ENCODE results near the gene DNAH1. TPM values are rescaled to one million over a fixed set of nuclear protein-coding genes. Genes with fewer than 3 reads are reported as not detected.

The DNAH1 gene
- total RNA-seq, 1 donor from 2014 or later = 0.80 TPM

DNA sequence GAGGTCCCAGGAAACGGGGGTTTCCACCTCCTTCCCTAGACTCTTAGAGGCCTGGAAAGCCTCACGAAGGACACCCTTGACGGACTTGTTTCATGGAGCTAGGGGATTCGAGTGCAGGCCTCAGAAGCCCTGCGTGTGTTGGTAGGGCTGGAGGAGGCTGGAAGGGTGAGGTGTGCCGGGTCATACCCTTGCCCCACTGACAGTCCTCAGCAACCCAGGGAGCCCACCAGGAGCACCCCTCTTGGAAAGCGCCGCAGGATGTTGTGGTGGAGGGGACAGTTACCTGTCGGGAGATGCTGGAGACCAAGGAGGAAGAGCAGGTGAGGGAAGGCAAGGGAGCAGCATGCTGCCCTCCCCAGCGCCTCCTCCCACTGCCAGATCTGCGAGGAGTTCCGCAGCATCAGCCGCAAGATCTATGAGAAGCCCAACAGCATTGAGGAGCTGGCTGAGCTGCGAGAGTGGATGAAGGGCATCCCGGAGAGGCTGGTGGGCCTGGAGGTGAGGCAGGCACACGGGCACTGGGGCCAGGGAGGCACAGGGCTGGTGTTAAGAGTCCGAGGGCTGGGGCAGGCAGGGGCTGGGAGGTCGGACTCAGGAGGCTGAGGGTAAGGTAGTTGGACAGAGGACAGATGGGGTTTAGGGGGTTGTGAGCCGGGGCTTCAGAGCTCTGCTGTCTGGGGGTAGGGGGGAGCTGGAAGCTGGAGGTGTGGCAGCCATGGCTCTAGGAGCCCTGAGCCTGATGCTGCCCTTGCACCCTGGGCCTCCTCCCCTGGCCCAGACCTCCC lies 33.7 kb downstream of the DNAH1 start:
- Mint-ChIP-seq H3K9me3 (no peaks in the 10 kb centered on the region), H3K4me1 (no peaks in the 10 kb centered on the region), H3K27ac (no peak overlapping the region), H3K27me3 (ENCODE audit: insufficient read depth, low read depth) (no peaks in the 10 kb centered on the region), H3K36me3 (no peaks in the 10 kb centered on the region), H3K4me3 (no peak overlapping the region)
- H2AFZ ChIP-seq (replicated peaks) = no peak overlapping the region
- no peaks in the 10 kb centered on the region for H3K36me3 ChIP-seq
- H3K4me2 ChIP-seq = no peak overlapping the region
- no peaks in the 10 kb centered on the region for H4K20me1 ChIP-seq (ENCODE audit: low read depth)
- H3K4me3 ChIP-seq = no peak overlapping the region
- no peak overlapping the region for H3K9ac ChIP-seq
- TF ChIP-seq EZH2phosphoT487 (IDR thresholded peaks at IDR 0.05) (no peak), EZH2 (IDR thresholded peaks at IDR 0.05) (no peak)
- TF ChIP-seq, protein P1, sequence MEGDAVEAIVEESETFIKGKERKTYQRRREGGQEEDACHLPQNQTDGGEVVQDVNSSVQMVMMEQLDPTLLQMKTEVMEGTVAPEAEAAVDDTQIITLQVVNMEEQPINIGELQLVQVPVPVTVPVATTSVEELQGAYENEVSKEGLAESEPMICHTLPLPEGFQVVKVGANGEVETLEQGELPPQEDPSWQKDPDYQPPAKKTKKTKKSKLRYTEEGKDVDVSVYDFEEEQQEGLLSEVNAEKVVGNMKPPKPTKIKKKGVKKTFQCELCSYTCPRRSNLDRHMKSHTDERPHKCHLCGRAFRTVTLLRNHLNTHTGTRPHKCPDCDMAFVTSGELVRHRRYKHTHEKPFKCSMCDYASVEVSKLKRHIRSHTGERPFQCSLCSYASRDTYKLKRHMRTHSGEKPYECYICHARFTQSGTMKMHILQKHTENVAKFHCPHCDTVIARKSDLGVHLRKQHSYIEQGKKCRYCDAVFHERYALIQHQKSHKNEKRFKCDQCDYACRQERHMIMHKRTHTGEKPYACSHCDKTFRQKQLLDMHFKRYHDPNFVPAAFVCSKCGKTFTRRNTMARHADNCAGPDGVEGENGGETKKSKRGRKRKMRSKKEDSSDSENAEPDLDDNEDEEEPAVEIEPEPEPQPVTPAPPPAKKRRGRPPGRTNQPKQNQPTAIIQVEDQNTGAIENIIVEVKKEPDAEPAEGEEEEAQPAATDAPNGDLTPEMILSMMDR (IDR thresholded peaks at IDR 0.05) = no peak
- H3K27ac ChIP-seq = no peak overlapping the region
- H3K79me2 ChIP-seq (ENCODE audit: low read depth) = no peaks in the 10 kb centered on the region
- no peaks in the 10 kb centered on the region for H3K27me3 ChIP-seq
- H3K9me3 ChIP-seq (ENCODE audit: low read depth) = no peaks in the 10 kb centered on the region
- no peaks in the 10 kb centered on the region for H3F3A ChIP-seq (ENCODE audit: low read depth)
- DNase-seq (ENCODE audit: low spot score) = no peak
- no peaks in the 10 kb centered on the region for H3K4me1 ChIP-seq

DNA sequence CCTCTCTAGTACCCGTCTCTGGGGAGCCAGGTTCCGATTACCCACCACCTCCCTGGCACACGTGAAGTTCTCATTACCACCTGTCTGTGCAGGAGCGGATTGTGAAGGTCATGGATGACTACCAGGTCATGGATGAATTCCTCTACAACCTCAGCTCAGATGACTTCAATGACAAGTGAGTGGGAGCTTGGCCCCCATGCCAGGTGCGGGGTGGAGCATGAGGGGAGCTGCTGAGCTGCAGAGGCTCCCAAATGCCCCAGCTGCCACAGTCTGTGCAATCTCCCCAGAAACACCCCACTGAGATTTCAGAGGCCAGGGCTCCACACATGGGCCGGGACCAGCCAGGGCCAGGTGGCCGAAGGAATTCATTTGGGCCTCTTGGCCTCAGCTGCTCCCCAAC lies 34.3 kb downstream of the DNAH1 start:
- no peaks in the 10 kb centered on the region for H3K36me3 Mint-ChIP-seq
- TF ChIP-seq EZH2phosphoT487 (IDR thresholded peaks at IDR 0.05) (no peak), EZH2 (IDR thresholded peaks at IDR 0.05) (no peak)
- TF ChIP-seq, protein P1 (IDR thresholded peaks at IDR 0.05) = no peak
- H3K36me3 ChIP-seq = no peaks in the 10 kb centered on the region
- H3K79me2 ChIP-seq (ENCODE audit: low read depth) = no peaks in the 10 kb centered on the region
- H3K27ac Mint-ChIP-seq = no peak overlapping the region
- no peak overlapping the region for H3K4me2 ChIP-seq
- H3K9me3 Mint-ChIP-seq = no peaks in the 10 kb centered on the region
- H3K4me1 Mint-ChIP-seq = no peaks in the 10 kb centered on the region
- H3K9me3 ChIP-seq (ENCODE audit: low read depth) = no peaks in the 10 kb centered on the region
- no peaks in the 10 kb centered on the region for H3F3A ChIP-seq (ENCODE audit: low read depth)
- H2AFZ ChIP-seq (replicated peaks) = no peak overlapping the region
- no peaks in the 10 kb centered on the region for H3K4me1 ChIP-seq
- no peak overlapping the region for H3K27ac ChIP-seq
- no peaks in the 10 kb centered on the region for H3K27me3 ChIP-seq
- H3K9ac ChIP-seq = no peak overlapping the region
- DNase-seq (ENCODE audit: low spot score) = no peak
- no peak overlapping the region for H3K4me3 Mint-ChIP-seq
- no peaks in the 10 kb centered on the region for H4K20me1 ChIP-seq (ENCODE audit: low read depth)
- no peaks in the 10 kb centered on the region for H3K27me3 Mint-ChIP-seq (ENCODE audit: insufficient read depth, low read depth)
- no peak overlapping the region for H3K4me3 ChIP-seq

DNA sequence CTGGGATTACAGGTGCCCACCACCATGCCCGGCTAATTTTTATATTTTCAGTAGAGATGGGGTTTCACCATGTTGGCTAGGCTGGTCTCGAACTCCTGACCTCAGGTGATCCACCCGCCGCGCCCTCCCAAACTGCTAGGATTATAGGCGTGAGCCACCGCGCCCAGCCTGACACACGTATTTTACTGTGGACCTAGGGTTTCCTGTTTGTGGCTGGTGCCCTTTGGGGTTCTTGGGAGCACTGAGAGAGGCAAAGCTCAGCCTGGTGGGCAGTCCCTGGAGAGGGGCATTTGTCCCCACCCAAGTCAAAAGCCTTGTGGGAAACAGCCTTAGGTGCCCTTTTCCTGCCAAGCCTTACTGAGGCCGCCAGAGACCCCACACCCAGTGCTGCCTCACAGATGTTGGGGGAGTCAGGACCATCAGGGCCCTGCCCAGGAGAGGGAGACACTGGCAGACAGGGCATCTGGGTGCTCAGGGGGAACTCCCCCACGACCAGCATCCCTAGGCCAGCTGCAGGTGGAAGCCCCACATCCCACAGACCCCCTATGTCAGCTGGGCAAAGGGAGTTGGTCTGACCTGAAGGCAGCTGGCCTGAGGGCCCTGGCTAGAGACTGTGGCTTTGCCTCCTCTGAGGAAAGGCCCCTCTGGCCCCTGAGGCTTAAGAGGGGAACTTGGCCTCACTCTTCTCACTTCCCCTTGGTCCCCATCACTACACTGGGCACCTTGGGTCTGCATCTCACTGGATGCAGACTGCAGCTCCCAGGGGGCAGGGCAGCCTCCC lies 35.1 kb downstream of the DNAH1 start:
- Histone ChIP-seq H3K9ac (no peak overlapping the region), H3K27me3 (no peaks in the 10 kb centered on the region), H3K4me3 (no peak overlapping the region), H3F3A (ENCODE audit: low read depth) (no peaks in the 10 kb centered on the region), H2AFZ (replicated peaks) (no peak overlapping the region), H3K36me3 (no peaks in the 10 kb centered on the region), H4K20me1 (ENCODE audit: low read depth) (no peaks in the 10 kb centered on the region), H3K4me1 (no peaks in the 10 kb centered on the region), H3K9me3 (ENCODE audit: low read depth) (no peaks in the 10 kb centered on the region), H3K4me2 (no peak overlapping the region), H3K79me2 (ENCODE audit: low read depth) (no peaks in the 10 kb centered on the region), H3K27ac (no peak overlapping the region)
- Mint-ChIP-seq H3K27ac (no peak overlapping the region), H3K27me3 (ENCODE audit: insufficient read depth, low read depth) (no peaks in the 10 kb centered on the region), H3K9me3 (no peaks in the 10 kb centered on the region), H3K4me1 (no peaks in the 10 kb centered on the region), H3K36me3 (no peaks in the 10 kb centered on the region), H3K4me3 (no peak overlapping the region)
- TF ChIP-seq, protein P1 (IDR thresholded peaks at IDR 0.05) = no peak
- no peak for TF ChIP-seq EZH2phosphoT487 (IDR thresholded peaks at IDR 0.05)
- TF ChIP-seq EZH2 (IDR thresholded peaks at IDR 0.05) = no peak
- DNase-seq (ENCODE audit: low spot score) = no peak

Data from neural progenitor cell (in vitro differentiated cells).